ENCODE measurements around the gene RAB4A.

The RAB4A gene

DNA sequence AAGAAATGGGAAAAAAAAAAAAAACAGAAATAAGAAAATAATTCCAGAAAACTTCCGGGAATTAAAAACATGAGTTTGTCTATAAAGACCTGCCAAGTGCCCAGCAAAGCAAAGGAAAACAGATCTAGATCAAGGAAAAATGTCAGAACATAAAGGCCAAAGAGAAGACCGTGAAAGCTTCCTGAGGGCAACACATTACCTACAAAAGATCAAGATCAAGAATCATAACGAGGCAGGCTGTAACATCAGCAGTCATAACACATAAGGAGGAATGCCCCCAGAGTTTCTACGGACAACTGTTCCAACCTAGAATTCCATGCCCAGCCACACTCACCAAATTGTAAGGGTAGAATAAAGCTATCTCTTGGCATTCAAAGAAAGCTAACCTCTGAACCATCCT lies 68.2 kb downstream of the RAB4A start:
- DNase-seq (ENCODE audit: low spot score), result no peak

DNA sequence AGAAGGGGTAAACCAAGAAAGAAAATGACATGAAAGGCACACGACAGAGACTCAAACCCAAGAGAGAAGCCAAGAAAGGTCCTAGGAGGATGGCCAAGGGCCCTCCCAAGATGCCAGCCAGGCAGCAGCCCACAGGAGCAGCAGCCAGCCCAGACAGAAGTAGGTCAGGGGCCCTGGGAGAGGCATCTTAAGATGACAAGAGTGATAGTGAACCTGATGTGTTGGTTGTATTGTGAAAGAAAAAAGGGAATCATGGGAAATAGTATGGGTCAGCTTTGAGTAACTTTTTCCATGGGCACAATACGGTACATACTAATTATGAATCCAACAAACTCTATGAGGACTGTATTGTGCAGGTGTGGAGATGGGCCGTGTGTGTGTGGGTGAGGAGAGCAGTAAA lies 68.6 kb downstream of the RAB4A start:
- DNase-seq (ENCODE audit: low spot score), result no peak

DNA sequence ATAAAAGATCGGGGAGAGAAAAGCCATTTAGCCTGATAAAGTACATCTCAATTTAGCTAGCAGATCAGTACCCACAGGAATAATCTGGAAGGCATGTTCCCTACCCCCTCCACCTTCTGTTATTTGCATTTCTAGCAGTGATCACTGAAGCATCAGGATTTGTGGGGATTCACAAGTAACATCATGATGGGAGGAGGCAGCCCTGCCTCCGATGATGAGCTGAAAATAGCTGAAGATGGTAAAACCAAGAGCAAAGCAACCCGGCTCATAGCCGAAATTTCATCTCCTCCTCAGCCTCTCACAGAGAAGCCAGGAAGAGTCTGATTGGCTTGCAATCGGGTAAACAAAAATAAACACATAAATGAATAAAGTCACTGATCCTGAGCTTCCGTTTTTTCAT lies 69.6 kb downstream of the RAB4A start:
- no peak for DNase-seq (ENCODE audit: low spot score)

DNA sequence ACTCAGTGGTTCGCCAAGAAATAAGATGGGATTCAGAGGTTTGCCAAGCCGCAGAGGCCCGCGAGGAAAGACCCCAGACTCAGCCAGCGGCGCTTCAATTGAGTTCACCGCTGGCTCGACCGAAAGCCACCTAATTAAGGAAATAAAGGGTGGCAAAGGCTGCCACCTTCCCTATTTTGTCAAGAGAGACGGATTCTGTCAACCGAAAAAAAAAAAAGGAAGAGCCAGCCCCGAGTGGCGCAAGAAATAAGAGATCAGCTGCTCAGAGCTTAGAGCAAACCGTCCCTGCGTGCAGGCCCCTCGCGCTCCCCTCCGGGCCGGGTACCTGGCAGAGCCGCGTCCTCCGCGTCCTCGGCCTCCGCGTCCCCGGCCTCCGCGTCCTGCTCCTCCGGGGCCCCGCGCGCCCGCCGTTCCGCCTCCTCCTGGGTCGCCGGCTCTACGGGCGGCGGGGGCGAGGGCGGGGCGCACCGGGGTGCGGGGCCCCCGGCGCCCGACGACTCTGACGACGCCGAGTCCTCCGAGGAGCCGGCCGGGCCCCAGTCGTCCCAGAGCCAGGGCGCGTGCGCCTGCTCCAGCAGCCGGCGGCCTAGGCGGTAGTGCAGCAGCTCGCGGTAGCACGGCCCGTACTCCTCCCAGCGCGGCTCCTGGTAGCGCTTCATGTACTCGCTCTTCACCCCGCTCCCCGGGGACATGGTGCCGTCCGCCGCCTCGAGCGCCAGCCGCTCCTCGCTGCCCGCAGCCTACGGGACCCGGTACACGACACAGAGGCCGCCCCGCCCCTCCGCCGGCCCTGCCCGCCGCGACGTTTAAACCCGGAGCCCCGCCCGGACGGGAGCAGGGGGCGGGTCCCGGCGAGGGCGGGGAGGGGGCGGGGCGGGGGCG lies 71.1 kb downstream of the RAB4A start:
- peak; percentile 77 for DNase-seq (ENCODE audit: low spot score)

- peak; percentile 40 for DNase-seq (ENCODE audit: low spot score)
Measured at GRCh38 chr1:229342656-229343569, 72.0 kb downstream of the RAB4A start, which contains the start of gene CCSAP. Gene CCSAP, minus strand, starts transcription at chr1:229343047. Its CDS starts 582 bp downstream, at chr1:229342465.

- DNase-seq (ENCODE audit: low spot score), result no peak
Measured at GRCh38 chr1:229344139-229344538, 73.2 kb downstream of the RAB4A start.

- peak; percentile 25 for DNase-seq (ENCODE audit: low spot score)
Measured at GRCh38 chr1:229344937-229345684, 74.2 kb downstream of the RAB4A start.

GRCh38 chr1:229347528-229347927 lies 76.6 kb downstream of the RAB4A start:
- no peak for DNase-seq (ENCODE audit: low spot score)

DNA sequence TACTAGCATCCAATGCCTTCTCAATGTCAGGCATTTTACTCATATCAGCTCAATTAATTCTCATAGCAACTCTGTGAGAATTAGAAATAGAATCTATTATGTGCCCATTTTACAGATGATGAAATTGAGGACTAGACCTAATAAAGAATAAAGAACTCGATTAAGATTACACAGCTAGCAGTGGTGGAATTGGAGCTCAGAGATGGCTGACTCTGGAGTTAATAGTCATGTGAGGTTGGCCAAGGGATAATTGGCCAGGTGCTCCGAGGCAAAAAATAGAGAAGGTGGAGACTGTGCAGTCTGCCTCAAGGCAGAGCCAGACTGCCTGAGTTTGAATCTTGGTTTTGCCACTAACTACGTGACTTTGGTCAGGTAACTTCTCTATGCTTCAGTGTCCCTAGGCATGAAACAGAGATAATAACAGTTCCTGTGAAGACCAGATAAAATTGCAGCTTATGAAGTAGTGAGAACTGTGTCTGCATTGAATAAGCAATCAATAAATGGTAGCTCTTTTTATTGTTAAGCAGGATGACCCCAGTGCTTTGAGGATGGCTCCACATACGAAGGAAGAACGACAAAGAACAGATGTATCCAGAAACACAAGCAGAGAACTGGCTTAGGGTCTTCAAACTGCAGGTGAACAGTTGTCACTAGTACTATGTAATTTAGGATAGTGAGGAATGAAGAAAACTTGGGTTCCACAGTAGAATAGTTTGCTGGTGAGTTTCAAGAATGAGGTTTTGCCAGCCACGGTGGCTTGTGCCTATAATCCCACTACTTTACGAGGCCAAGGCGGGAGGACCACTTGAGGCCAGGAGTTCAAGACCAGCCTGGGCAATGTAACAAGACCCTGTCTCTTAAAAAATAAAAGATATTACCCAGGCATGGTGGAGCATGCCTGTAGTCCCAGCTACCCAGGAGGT lies 78.8 kb downstream of the RAB4A start:
- DNase-seq (ENCODE audit: low spot score), result no peak

- no peak for DNase-seq (ENCODE audit: low spot score)
Measured at GRCh38 chr1:229352975-229353374, 82.1 kb downstream of the RAB4A start.

DNA sequence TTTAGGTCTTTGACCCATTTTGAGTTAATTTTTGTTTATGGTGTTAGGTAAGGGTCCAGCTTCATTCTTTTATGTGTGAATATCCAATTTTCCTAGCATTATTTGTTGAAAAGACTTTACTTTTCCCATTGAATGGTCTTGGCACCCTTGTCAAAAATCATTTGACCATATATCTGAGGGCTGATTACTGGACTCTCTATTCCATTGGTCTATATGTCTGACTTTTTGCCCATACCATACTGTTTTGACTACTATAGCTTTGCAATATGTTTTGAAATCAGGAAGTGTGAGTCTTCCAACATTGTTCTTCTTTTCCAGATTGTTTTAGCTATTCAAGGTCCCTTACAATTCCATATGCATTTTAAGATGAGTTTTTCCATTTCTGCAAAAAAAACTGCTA lies 83.3 kb downstream of the RAB4A start:
- DNase-seq (ENCODE audit: low spot score), result no peak
